NOMO-1 treated with dmso at 0.1 percent for 144 hours (cell line): ENCODE measurements around the gene EPB42.
"Not testable (repeated sequence)": the region's sequence is repeated elsewhere in the genome, so short reads cannot be mapped to it uniquely, and the experiment has no call there.

Experiments
- DNase-seq: peaks from one replicate; lab custom pipeline; 2025; ENCODE audit not compliant: unreplicated experiment; lab: John Stamatoyannopoulos, UW

The EPB42 gene

GRCh38 chr15:43242616-43243015 is 21.8 kb upstream of the EPB42 start:
- no peak for DNase-seq

GRCh38 chr15:43241100-43241499 is 20.3 kb upstream of the EPB42 start:
- DNase-seq = no peak

GRCh38 chr15:43239732-43240491 is 19.1 kb upstream of the EPB42 start:
- DNase-seq = peak; percentile 82

GRCh38 chr15:43238671-43239131 is 17.9 kb upstream of the EPB42 start:
- peak; percentile 41 for DNase-seq

GRCh38 chr15:43237842-43238470 is 17.1 kb upstream of the EPB42 start:
- DNase-seq = no peak

GRCh38 chr15:43235536-43235935 is 14.7 kb upstream of the EPB42 start:
- DNase-seq = no peak

- DNase-seq = no peak
Observed at GRCh38 chr15:43232289-43232874, 11.6 kb upstream of the EPB42 start.

GRCh38 chr15:43230640-43231115 is 9.9 kb upstream of the EPB42 start:
- DNase-seq = no peak

GRCh38 chr15:43229977-43230376 is 9.2 kb upstream of the EPB42 start:
- DNase-seq = no peak

GRCh38 chr15:43226436-43227305 is 5.9 kb upstream of the EPB42 start:
- DNase-seq = no peak

GRCh38 chr15:43225950-43226255 is 5.1 kb upstream of the EPB42 start:
- not testable (repeated sequence) for DNase-seq

GRCh38 chr15:43225201-43225949 is 4.6 kb upstream of the EPB42 start:
- DNase-seq = peak; percentile 29

- no peak for DNase-seq
Observed at GRCh38 chr15:43221422-43221821, 604 bp upstream of the EPB42 start.

GRCh38 chr15:43219929-43220928 is 589 bp downstream of the EPB42 start:
- DNase-seq = no peak

GRCh38 chr15:43218908-43219706 is 1.7 kb downstream of the EPB42 start:
- no peak for DNase-seq

GRCh38 chr15:43215961-43216360 is 4.9 kb downstream of the EPB42 start:
- no peak for DNase-seq

GRCh38 chr15:43214592-43215295 is 6.1 kb downstream of the EPB42 start:
- no peak for DNase-seq

GRCh38 chr15:43214169-43214568 is 6.6 kb downstream of the EPB42 start:
- DNase-seq = no peak
